Vagina (tissue), 2 donors: Measurements from ENCODE around the gene ADAM15.

ENCODE experiments used
- POLR2A ChIP-seq, 2 donors: fragments of 450-650 bp; IDR thresholded peaks; one replicate each; pipeline ENCODE4 v1.6.1; 2017; ENCODE audit warnings: antibody characterized with exemption in 2 of 2, mild to moderate bottlenecking in 2 of 2, moderate library complexity in 2 of 2
- TF ChIP-seq, protein P1 (sequence below), 3 experiments: fragments of 450-650 bp in 2 of 3; fragments of 200-600 bp in 1 of 3; sonication (generic) in 1 of 3; IDR thresholded peaks; one replicate each; pipeline ENCODE4 v1.5.1; 2017 to 2019; ENCODE audit warnings: antibody characterized with exemption in 3 of 3, mild to moderate bottlenecking in 2 of 3, moderate library complexity in 2 of 3

DNA sequence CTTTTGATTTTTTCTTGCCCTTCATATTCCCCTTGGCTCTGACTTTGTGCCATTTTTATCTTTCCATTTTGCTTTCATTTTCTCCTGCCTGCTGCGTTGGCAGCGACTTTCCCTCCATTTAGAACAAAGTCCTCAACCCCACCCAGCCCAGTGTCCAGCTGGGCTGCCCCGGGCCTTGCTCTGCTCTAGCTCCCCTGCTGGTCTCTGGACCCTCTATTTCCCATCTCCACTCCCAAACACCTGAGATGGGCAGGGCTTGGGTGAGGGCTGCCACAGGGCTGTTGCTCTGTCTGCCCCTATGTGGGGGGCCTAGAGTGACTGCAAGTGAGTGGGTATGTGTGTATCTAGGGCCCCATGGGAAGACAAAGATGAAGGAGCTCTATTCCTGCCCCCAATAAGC is 7.3 kb upstream of the ADAM15 start:
- TF ChIP-seq, protein P1, sequence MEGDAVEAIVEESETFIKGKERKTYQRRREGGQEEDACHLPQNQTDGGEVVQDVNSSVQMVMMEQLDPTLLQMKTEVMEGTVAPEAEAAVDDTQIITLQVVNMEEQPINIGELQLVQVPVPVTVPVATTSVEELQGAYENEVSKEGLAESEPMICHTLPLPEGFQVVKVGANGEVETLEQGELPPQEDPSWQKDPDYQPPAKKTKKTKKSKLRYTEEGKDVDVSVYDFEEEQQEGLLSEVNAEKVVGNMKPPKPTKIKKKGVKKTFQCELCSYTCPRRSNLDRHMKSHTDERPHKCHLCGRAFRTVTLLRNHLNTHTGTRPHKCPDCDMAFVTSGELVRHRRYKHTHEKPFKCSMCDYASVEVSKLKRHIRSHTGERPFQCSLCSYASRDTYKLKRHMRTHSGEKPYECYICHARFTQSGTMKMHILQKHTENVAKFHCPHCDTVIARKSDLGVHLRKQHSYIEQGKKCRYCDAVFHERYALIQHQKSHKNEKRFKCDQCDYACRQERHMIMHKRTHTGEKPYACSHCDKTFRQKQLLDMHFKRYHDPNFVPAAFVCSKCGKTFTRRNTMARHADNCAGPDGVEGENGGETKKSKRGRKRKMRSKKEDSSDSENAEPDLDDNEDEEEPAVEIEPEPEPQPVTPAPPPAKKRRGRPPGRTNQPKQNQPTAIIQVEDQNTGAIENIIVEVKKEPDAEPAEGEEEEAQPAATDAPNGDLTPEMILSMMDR (IDR thresholded peaks at IDR 0.05): no peak
- TF ChIP-seq POLR2A (IDR thresholded peaks at IDR 0.05): no peak
